Measurements from ENCODE around the gene CCDC197. TPM values are rescaled to one million over a fixed set of nuclear protein-coding genes. Genes with fewer than 3 reads are reported as not detected.

CCDC197 gene
- total and polyA plus RNA-seq, 9 of the 15 experiments (the other 6 are each of a cell fraction or from before 2014, with no cell fraction given): not detected

DNA sequence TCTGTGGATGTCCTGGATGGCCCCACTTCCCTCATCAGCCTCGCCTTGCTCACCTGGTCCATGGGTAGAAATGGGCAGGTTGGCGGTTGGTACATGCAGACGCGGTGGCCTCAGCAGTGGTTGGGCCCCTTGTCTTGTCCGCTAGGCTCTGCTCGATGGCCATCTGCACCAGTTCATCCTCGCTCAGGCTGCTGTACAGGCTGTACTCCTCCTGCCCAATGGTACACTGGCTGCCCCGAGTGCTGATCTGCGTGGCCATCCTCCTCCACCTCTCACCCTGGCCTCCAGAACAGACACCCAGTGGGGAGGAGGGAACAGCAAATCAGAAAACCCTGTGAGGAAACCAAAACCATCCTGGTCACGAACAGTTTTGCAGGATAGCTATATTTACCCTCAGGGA lies 32.8 kb upstream of the CCDC197 start:
- DNase-seq (ENCODE audit: extremely low read depth in 1 of 4, low spot score in 3 of 4) (no peak), ATAC-seq (no peak), FAIRE-seq (no peak)
- in situ Hi-C loops (cut with MboI) (no loop called here), intact Hi-C loops (cut with micrococcal nuclease) (no loop called here)
- peaks cover 0 to 3% of the 10 kb centered on the region in 2 experiments; a peak in 3 of 5 replicates for H3K27me3 ChIP-seq (ENCODE audit: control insufficient read depth in 2 of 2, insufficient read depth in 2 of 2, low read length in 2 of 2)
- WGBS (ENCODE audit: insufficient coverage, low coverage, missing lambda C conversion rate): 0% methylated on average over 9 of the region's 10 CpGs
- H3K4me2 ChIP-seq (ENCODE audit: insufficient read depth, low read length): no peak overlapping the region
- H3K27ac ChIP-seq (ENCODE audit: extremely low read depth, low read depth, low read length): no peak overlapping the region
- ChIA-PET POLR2A (interaction anchor here (0.7 kb wide), 1 partner anchor 264 kb away, joined by 3 read pairs; no protein-coding TSS in a partner anchor), CTCF (ENCODE audit: low intra/inter-chr PET ratio) (no interaction called here)
- no peak overlapping the region for H2AFZ ChIP-seq (ENCODE audit: low read depth, low read length)
- H4K20me1 ChIP-seq (replicated peaks; ENCODE audit: control insufficient read depth, insufficient read depth, low read length): no peaks in the 10 kb centered on the region
- no peaks in the 10 kb centered on the region for H3K9me1 ChIP-seq (ENCODE audit: control insufficient read depth, insufficient read depth, low read length)
- H3K9me3 ChIP-seq (replicated peaks; ENCODE audit: control insufficient read depth, insufficient read depth, low read depth, low read length): no peaks in the 10 kb centered on the region
- no TSS peak for BruUV-seq (replicated peaks)
- peaks cover 0 to 6% of the 10 kb centered on the region in 2 experiments; a peak in 1 of 5 replicates for H3K4me1 ChIP-seq (replicated peaks in 1 of 2; ENCODE audit: control insufficient read depth in 2 of 2, insufficient read depth in 2 of 2, low read length in 2 of 2)
- no peaks in the 10 kb centered on the region for H3K36me3 ChIP-seq (ENCODE audit: control insufficient read depth, insufficient read depth, low read length)
- no peak overlapping the region for H3K4me3 ChIP-seq
- H3K9ac ChIP-seq (ENCODE audit: insufficient read depth in 1 of 2, low read depth in 2 of 2, low read length in 2 of 2): no peak overlapping the region
- no peaks in the 10 kb centered on the region for H3K79me2 ChIP-seq (ENCODE audit: control insufficient read depth, insufficient read depth, low read length)
- TF ChIP-seq XRCC5 (IDR thresholded peaks at IDR 0.05; ENCODE audit: low read depth, low read length) (no peak), NEUROD1 (IDR thresholded peaks at IDR 0.05; ENCODE audit: borderline replicate concordance, low read depth, low read length, partially characterized antibody) (no peak), NR1H2 (CRISPR knock-in tag; IDR thresholded peaks at IDR 0.05) (no peak), XRCC3 (IDR thresholded peaks at IDR 0.05) (no peak)
- TF ChIP-seq, protein P1, sequence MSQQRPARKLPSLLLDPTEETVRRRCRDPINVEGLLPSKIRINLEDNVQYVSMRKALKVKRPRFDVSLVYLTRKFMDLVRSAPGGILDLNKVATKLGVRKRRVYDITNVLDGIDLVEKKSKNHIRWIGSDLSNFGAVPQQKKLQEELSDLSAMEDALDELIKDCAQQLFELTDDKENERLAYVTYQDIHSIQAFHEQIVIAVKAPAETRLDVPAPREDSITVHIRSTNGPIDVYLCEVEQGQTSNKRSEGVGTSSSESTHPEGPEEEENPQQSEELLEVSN (IDR thresholded peaks at IDR 0.05; ENCODE audit: borderline replicate concordance in 1 of 2, extremely low read depth in 1 of 2, insufficient read depth in 1 of 2, insufficient read length in 1 of 2, low read depth in 1 of 2, low read length in 1 of 2, poor library complexity in 1 of 2, severe bottlenecking in 1 of 2): no peak
- TF ChIP-seq, protein P2, sequence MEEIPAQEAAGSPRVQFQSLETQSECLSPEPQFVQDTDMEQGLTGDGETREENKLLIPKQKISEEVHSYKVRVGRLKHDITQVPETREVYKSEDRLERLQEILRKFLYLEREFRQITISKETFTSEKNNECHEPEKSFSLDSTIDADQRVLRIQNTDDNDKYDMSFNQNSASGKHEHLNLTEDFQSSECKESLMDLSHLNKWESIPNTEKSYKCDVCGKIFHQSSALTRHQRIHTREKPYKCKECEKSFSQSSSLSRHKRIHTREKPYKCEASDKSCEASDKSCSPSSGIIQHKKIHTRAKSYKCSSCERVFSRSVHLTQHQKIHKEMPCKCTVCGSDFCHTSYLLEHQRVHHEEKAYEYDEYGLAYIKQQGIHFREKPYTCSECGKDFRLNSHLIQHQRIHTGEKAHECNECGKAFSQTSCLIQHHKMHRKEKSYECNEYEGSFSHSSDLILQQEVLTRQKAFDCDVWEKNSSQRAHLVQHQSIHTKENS (CRISPR knock-in tag; IDR thresholded peaks at IDR 0.05): no peak
- TF ChIP-seq, protein P3, sequence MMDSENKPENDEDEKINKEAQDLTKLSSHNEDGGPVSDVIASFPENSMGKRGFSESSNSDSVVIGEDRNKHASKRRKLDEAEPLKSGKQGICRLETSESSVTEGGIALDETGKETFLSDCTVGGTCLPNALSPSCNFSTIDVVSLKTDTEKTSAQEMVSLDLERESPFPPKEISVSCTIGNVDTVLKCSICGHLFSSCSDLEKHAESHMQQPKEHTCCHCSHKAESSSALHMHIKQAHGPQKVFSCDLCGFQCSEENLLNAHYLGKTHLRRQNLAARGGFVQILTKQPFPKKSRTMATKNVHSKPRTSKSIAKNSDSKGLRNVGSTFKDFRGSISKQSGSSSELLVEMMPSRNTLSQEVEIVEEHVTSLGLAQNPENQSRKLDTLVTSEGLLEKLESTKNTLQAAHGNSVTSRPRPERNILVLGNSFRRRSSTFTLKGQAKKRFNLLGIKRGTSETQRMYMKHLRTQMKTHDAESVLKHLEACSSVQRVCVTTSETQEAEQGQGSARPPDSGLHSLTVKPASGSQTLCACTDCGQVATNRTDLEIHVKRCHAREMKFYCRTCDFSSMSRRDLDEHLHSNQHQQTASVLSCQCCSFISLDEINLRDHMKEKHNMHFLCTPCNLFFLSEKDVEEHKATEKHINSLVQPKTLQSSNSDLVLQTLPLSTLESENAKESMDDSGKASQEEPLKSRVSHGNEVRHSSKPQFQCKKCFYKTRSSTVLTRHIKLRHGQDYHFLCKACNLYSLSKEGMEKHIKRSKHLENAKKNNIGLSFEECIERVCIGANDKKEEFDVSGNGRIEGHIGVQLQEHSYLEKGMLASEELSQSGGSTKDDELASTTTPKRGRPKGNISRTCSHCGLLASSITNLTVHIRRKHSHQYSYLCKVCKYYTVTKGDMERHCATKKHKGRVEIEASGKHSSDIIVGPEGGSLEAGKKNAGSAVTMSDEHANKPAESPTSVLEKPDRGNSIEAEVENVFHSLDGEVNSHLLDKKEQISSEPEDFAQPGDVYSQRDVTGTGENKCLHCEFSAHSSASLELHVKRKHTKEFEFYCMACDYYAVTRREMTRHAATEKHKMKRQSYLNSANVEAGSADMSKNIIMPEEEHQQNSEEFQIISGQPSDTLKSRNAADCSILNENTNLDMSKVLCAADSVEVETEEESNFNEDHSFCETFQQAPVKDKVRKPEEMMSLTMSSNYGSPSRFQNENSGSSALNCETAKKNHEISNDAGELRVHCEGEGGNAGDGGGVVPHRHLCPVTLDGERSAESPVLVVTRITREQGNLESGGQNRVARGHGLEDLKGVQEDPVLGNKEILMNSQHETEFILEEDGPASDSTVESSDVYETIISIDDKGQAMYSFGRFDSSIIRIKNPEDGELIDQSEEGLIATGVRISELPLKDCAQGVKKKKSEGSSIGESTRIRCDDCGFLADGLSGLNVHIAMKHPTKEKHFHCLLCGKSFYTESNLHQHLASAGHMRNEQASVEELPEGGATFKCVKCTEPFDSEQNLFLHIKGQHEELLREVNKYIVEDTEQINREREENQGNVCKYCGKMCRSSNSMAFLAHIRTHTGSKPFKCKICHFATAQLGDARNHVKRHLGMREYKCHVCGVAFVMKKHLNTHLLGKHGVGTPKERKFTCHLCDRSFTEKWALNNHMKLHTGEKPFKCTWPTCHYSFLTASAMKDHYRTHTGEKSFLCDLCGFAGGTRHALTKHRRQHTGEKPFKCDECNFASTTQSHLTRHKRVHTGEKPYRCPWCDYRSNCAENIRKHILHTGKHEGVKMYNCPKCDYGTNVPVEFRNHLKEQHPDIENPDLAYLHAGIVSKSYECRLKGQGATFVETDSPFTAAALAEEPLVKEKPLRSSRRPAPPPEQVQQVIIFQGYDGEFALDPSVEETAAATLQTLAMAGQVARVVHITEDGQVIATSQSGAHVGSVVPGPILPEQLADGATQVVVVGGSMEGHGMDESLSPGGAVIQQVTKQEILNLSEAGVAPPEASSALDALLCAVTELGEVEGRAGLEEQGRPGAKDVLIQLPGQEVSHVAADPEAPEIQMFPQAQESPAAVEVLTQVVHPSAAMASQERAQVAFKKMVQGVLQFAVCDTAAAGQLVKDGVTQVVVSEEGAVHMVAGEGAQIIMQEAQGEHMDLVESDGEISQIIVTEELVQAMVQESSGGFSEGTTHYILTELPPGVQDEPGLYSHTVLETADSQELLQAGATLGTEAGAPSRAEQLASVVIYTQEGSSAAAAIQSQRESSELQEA (IDR thresholded peaks at IDR 0.05; ENCODE audit: low read depth): no peak
